Measurements from ENCODE around the gene UGT1A6. TPM values are rescaled to one million over a fixed set of nuclear protein-coding genes. Genes with fewer than 3 reads are reported as not detected.

The UGT1A6 gene
- total and polyA plus RNA-seq, 2 experiments from 2014 or later = not detected

DNA sequence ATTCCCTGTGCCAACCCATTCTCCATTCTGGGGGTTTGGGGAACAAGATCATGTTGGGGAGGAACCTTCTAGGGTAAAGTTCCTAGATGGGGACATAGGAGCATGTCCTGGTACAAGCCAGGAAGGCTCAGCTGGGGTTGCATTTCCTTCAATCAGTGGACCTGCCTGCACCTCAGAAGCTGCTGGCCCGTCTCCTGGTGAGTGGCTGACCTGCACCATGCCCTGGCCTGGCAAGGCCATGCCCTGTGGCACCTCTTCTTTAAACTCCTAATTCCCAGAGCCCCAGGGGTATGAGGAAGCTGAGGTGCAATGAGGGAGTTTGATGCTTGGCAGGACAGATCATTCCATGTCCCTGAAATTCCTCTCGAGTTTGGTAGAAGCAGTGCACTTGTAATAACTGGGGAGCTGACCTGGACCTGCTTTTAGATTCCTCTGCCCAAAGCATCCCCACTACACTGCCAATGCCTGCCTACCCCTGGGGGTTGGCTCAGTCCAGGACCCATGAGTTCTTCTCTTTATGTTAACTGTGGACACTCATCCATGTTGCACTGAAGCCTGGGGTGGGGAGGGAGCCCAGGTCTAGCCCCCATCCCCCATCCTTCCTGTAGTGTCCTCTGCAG lies 110.7 kb downstream of the UGT1A6 start (continued):
- TF ChIP-seq, protein P1, sequence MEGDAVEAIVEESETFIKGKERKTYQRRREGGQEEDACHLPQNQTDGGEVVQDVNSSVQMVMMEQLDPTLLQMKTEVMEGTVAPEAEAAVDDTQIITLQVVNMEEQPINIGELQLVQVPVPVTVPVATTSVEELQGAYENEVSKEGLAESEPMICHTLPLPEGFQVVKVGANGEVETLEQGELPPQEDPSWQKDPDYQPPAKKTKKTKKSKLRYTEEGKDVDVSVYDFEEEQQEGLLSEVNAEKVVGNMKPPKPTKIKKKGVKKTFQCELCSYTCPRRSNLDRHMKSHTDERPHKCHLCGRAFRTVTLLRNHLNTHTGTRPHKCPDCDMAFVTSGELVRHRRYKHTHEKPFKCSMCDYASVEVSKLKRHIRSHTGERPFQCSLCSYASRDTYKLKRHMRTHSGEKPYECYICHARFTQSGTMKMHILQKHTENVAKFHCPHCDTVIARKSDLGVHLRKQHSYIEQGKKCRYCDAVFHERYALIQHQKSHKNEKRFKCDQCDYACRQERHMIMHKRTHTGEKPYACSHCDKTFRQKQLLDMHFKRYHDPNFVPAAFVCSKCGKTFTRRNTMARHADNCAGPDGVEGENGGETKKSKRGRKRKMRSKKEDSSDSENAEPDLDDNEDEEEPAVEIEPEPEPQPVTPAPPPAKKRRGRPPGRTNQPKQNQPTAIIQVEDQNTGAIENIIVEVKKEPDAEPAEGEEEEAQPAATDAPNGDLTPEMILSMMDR (conservative IDR thresholded peaks at IDR 0.05; ENCODE audit: low read depth in 2 of 2) = no peak
- TF ChIP-seq ZNF331 (CRISPR knock-in tag; IDR thresholded peaks at IDR 0.05; ENCODE audit: low read depth) = no peak

DNA sequence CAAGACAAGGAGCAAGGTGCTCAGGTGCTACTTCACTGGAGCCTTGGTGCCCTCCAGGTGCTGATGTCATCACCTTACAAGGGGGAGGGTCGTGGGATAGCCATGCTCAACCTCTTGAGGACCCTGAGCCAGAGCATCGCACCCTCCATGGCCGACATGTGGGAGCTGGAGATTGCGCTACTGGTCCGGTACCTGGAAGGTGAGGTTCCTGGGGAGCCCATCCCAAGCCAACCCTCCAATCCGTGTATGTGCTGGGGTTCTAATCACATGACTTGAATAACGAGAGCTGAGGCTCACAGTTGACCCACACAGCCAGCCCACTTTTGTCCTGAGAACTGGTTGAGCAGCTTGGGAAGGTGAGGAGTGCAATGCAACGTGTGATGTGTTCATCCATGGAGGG lies 111.3 kb downstream of the UGT1A6 start:
- DNase-seq (ENCODE audit: low spot score) = no peak
- no peaks in the 10 kb centered on the region for H3K27me3 ChIP-seq (ENCODE audit: insufficient read depth)
- H3K4me1 ChIP-seq (ENCODE audit: insufficient read depth) = no peaks in the 10 kb centered on the region
- no peak for ATAC-seq
- H2AFZ ChIP-seq = no peak overlapping the region
- no peaks in the 10 kb centered on the region for H3K36me3 Mint-ChIP-seq (ENCODE audit: low read depth)
- H3K4me3 ChIP-seq = no peak overlapping the region
- H3K9me2 ChIP-seq (ENCODE audit: insufficient read depth) = no peaks in the 10 kb centered on the region
- H4K20me1 ChIP-seq (replicated peaks; ENCODE audit: insufficient read depth) = no peaks in the 10 kb centered on the region
- H3K27ac Mint-ChIP-seq = no peak overlapping the region
- no peaks in the 10 kb centered on the region for H3F3A ChIP-seq (replicated peaks; ENCODE audit: low read depth)
- no peaks in the 10 kb centered on the region for H3K36me3 ChIP-seq (ENCODE audit: insufficient read depth)
- H3K4me3 Mint-ChIP-seq = no peak overlapping the region
- no peaks in the 10 kb centered on the region for H3K4me1 Mint-ChIP-seq
- H3K79me2 ChIP-seq (replicated peaks; ENCODE audit: insufficient read depth) = no peaks in the 10 kb centered on the region
- H3K27ac ChIP-seq (ENCODE audit: low read depth) = no peak overlapping the region
- H3K9me3 Mint-ChIP-seq = peaks cover 14% of the 10 kb centered on the region
- H3K4me2 ChIP-seq = no peak overlapping the region
- H3K27me3 Mint-ChIP-seq (ENCODE audit: insufficient read depth, low read depth, poor library complexity) = peaks cover 3% of the 10 kb centered on the region
- TF ChIP-seq ZNF462 (CRISPR knock-in tag; IDR thresholded peaks at IDR 0.05) (no peak), ZNF331 (CRISPR knock-in tag; IDR thresholded peaks at IDR 0.05; ENCODE audit: low read depth) (no peak), JUNB (IDR thresholded peaks at IDR 0.05; ENCODE audit: unreplicated experiment) (no peak), ZNF114 (CRISPR knock-in tag; IDR thresholded peaks at IDR 0.05) (no peak), REST (IDR thresholded peaks at IDR 0.05; ENCODE audit: unreplicated experiment) (no peak), NANOG (IDR thresholded peaks at IDR 0.05; ENCODE audit: borderline replicate concordance) (no peak), STAT1 (IDR thresholded peaks at IDR 0.05; ENCODE audit: unreplicated experiment) (no peak), EZH2phosphoT487 (IDR thresholded peaks at IDR 0.05; ENCODE audit: unreplicated experiment) (no peak), CREB1 (CRISPR knock-in tag; IDR thresholded peaks at IDR 0.05; ENCODE audit: low read depth) (no peak), POLR2AphosphoS5 (IDR thresholded peaks at IDR 0.05; ENCODE audit: low read depth) (no peak)
- TF ChIP-seq, protein P1 (conservative IDR thresholded peaks at IDR 0.05; ENCODE audit: low read depth in 2 of 2) = no peak

Data from GM23338 (cell line).